Activated gamma-delta T cell (primary cell): ENCODE results near the gene F10.
"Not testable (repeated sequence)": the region's sequence is repeated elsewhere in the genome, so short reads cannot be mapped to it uniquely, and the experiment has no call there.

Experiments used
- DNase-seq: peaks from one replicate; lab custom pipeline; 2025; lab: John Stamatoyannopoulos, UW
- total RNA-seq, 2 donors: gene quantifications; one replicate each; lab custom pipeline; 2026; lab: John Stamatoyannopoulos, UW

F10 gene
- 0 reads per million in 2 donors for total RNA-seq

DNA sequence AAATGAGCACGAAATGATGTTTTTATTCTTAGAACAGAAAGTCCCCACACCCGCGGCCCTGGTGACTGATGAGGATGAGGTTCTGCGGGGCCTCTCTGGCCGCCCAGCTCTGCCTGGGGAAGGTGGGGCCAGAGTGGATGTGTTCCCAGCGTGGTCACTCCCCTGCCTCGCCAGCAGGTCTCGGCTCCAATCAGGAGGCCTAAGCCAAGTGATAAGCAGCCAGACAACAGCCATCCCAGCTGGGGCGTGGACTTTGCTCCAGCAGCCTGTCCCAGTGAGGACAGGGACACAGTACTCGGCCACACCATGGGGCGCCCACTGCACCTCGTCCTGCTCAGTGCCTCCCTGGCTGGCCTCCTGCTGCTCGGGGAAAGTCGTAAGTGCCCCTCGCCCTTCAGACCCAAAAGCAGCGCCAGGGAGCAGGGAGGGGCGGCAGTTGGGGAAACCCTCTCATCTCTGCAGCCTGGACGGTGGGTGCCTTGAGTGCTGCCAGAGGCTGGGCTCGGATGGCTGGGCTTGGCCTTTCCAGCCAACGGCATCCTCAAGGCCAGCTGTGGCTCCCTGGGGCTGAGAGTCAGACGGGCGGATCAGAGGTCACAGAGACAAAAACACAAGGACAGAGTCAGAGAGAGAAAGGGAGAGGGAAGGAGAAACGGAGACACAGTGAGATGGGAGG is at the start of gene F10:
F10 (plus strand) TSS at position 250 of the 676 bp plus-strand sequence; CDS start at position 307, 57 bp downstream.
- DNase-seq: no peak

GRCh38 chr13:113073942-113074341 is 48.7 kb upstream of the F10 start:
- no peak for DNase-seq

GRCh38 chr13:113074401-113074800 is 48.2 kb upstream of the F10 start:
- no peak for DNase-seq

GRCh38 chr13:113074876-113075275 is 47.7 kb upstream of the F10 start:
- no peak for DNase-seq

GRCh38 chr13:113075711-113076110 is 46.9 kb upstream of the F10 start:
- DNase-seq: no peak

DNA sequence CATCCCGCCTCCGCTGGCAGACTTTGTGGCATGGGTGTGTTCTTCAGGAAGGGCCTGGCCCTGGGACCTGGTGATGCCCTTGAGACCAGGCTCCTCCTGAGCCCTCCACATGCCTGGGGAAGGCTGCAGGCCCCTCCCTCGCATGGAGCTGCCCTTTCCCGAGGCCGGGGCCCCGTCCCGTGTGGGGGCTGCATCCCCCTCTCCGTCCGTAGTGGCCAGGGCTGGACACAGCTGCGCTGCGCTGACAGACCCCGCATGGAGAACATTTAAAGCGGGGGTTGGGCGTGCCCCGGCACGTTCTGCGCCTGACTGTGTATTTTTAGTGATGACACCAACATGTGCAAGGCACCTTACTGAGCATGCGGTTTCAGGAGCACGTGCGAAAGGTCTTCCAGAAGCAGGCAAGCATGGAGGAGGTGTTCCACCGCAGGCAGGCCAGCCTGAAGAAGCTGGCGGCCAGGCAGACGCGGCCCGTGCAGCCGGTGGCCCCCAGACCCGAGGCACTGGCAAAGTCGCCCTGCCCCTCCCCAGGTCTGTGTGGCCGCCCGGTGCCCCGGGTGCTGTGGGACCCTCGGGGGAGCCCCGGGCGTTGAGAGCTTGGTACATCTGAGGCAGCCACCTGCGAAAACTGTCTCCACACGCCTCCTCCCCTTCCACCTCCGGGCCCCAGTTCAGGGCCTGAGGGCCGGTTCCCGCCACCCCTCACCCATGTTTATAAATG is 45.8 kb upstream of the F10 start:
- DNase-seq: no peak

DNA sequence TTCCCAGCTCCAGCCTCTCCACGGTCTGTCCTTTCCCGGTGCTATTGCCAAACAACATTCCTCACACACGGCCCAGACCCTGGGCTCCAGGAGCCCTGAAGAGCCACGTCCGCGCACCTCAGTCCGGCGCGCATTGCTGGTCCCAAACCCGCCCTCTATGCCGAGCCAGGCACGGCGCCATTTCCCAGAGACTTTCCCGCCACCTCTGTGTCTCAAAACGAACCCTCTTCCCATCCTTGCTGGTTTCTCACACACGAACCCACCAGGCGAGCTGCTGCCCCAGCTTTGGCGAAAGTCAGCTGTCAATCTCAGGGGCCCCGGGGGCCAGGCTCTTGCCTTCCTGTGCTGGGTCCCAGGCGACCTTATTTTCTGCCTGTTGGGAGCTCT is 45.0 kb upstream of the F10 start:
- no peak for DNase-seq

- DNase-seq: no peak
These were observed 44.4 kb upstream of the F10 start for GRCh38 chr13:113077953-113078901.

GRCh38 chr13:113078902-113079780 is 43.5 kb upstream of the F10 start:
- DNase-seq: no peak

GRCh38 chr13:113079781-113080080 is 42.9 kb upstream of the F10 start:
- not testable (repeated sequence) for DNase-seq

GRCh38 chr13:113080361-113080831 is 42.2 kb upstream of the F10 start:
- DNase-seq: no peak

- DNase-seq: no peak
These were observed 41.6 kb upstream of the F10 start for GRCh38 chr13:113080901-113081521.

DNA sequence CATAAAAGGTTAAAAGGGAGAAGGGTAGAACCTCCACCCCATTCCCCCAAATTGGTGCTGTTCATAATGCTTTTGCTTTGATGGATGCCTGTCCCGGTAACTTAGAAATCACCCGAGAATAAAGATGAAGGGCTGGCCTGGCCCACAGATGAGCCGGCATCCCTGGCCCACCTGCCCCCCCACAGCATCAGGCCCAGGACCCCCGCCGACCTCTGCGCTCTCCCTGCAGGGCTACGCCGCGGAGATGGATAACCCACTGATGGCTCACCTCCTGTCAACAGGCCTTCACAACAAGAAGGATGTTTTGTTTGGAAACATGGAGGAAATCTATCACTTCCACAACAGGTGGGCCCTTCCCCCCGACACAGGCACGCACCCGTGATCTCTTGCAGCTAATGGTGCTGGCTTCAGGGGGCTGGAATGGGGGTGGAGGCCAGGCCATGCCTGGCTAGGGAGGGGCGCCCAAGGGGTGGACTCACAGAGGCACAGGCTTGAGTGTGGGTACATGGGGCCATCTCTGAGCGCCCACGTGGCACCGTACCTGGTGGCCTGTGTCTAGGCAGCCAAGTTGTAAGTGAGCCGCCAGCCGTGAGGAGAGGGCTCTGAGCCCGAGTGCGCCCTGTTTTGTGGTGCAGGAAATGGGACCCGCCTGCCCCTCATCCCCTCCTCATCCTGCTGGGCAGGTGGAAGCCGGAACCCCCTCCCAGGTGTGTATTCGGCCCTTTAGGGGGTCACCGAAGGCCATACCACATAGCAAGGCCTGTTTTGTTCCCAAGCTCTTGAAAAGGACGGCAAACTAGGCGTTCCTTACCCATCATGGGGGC is 40.2 kb upstream of the F10 start:
- DNase-seq: no peak

GRCh38 chr13:113083022-113083373 is 39.6 kb upstream of the F10 start:
- no peak for DNase-seq

GRCh38 chr13:113083402-113084061 is 39.1 kb upstream of the F10 start:
- DNase-seq: no peak

DNA sequence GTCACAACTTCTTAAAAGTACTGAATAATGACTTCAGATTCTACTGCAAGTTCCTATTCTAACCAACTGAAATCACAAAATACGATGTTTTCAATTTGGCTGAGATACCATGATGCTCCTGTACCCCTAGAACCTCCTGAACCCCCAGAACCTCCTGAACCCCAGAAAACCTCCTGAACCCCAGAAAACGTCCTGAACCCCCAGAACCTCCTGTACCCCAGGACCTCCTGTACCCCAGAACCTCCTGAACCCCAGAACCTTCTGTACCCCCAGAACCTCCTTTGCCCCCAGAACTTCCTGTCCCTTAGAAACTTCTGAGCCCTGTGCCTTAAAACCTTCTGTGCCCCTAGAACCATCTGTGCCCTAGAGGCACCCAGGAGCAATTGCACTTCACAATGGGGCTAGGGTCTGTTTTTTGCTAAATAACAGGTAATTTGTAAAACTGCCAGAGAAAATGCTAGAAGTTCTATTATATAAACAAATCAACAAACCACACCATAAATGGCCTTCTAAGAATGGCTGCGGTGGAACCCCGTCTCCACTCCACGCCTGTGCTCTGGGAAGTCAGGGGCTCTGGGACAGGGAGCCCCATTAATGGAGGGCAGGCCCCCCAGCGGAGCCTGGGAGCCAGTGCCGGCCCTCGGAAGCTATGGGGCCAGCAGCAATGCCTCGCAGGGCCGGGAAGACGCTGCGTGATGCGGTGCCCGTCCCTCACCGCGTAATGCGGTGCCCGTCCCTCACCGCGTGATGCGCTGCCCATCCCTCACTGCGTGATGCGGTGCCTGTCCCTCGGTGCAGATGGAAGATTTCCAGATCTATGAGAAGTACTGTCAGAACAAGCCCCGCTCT is 38.3 kb upstream of the F10 start:
- no peak for DNase-seq

DNA sequence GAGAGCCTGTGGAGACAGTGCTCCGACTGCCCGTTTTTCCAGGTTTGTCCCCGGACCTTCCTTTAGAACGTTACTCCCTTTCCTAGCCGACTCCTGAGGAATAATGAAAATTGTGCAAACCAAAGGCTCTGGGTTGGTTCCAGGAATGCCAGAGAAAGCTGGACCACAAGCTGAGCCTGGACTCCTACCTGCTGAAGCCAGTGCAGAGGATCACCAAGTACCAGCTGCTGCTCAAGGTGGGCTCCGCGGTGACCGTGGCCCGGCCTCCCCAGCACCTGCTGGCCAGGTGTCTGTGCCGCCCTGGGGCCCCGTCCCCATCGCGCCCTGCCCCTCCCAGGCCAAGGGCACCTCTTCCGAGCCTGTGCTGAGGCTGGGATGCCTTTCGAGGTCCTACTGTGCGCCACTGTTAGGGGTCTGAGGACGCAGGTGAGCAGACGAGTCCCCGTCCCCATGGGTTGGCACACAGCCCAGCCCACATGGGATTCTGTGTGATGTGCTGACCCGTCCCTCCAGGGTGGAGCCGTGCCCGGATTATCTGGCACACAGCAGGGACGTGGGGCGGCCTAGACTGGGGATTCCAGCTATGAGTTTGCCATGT is 37.6 kb upstream of the F10 start:
- DNase-seq: no peak

- no peak for DNase-seq
These were observed 36.4 kb upstream of the F10 start for GRCh38 chr13:113086031-113086750.
